ENCODE data around the gene SUGP1.

SUGP1 gene

DNA sequence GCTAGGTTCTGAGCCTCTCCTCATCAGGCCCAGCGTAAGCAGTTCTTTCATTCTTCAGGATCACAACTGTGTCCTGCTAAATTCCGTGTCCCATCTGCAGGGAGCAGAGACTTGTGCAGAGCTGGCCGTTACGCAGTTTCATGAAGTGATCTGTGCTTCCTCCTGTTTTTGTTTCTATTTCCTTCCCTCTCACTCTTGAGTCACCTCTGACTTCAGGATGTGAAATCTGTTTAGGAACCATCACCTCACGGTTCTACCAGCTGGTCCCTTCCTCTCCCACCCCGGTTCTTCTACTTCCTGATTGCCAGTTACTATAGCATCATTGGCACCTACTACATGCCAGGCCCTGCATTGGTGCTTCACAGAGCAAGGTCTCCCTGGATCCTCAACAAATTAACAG, 8.8 kb upstream of the SUGP1 start:
- peaks cover 39 to 43% of the 10 kb centered on the region in 2 donors for H3K36me3 ChIP-seq (ENCODE audit: control insufficient read depth in 2 of 2, insufficient read depth in 2 of 2, low read length in 2 of 2)

GRCh38 chr19:19327672-19328071, 7.4 kb upstream of the SUGP1 start:
- no peaks in the 10 kb centered on the region for H3K9me3 ChIP-seq (ENCODE audit: control insufficient read depth in 2 of 2, low read length in 2 of 2)
- peaks cover 38 to 39% of the 10 kb centered on the region in 2 donors for H3K36me3 ChIP-seq (ENCODE audit: control insufficient read depth in 2 of 2, insufficient read depth in 2 of 2, low read length in 2 of 2)

More for the DNA sequence above, 8.8 kb upstream of the SUGP1 start:
- Histone ChIP-seq H3K4me1 (ENCODE audit: control insufficient read depth in 2 of 2, insufficient read depth in 2 of 2, low read length in 2 of 2) (no peaks in the 10 kb centered on the region), H3K9me3 (ENCODE audit: control insufficient read depth in 2 of 2, low read length in 2 of 2) (no peaks in the 10 kb centered on the region), H3K9ac (ENCODE audit: low read depth in 1 of 2, low read length in 2 of 2) (no peak overlapping the region), H3K27me3 (ENCODE audit: control insufficient read depth in 2 of 2, insufficient read depth in 2 of 2, low read length in 2 of 2) (no peaks in the 10 kb centered on the region), H3K4me3 (ENCODE audit: low read length in 2 of 2) (no peak overlapping the region), H3K27ac (ENCODE audit: low read depth in 2 of 2, low read length in 2 of 2) (no peak overlapping the region)

GRCh38 chr19:19324059-19324770, 3.9 kb upstream of the SUGP1 start:
- Histone ChIP-seq H3K36me3 (ENCODE audit: control insufficient read depth in 2 of 2, insufficient read depth in 2 of 2, low read length in 2 of 2) (peaks cover 23% of the 10 kb centered on the region in 2 donors), H3K9ac (ENCODE audit: low read depth in 1 of 2, low read length in 2 of 2) (no peak overlapping the region), H3K4me3 (ENCODE audit: low read length in 2 of 2) (no peak overlapping the region), H3K9me3 (ENCODE audit: control insufficient read depth in 2 of 2, low read length in 2 of 2) (no peaks in the 10 kb centered on the region), H3K4me1 (ENCODE audit: control insufficient read depth in 2 of 2, insufficient read depth in 2 of 2, low read length in 2 of 2) (peaks cover 2 to 15% of the 10 kb centered on the region in 2 donors), H3K27ac (ENCODE audit: low read depth in 2 of 2, low read length in 2 of 2) (no peak overlapping the region), H3K27me3 (ENCODE audit: control insufficient read depth in 2 of 2, insufficient read depth in 2 of 2, low read length in 2 of 2) (no peaks in the 10 kb centered on the region)

More at GRCh38 chr19:19327672-19328071, 7.4 kb upstream of the SUGP1 start:
- Histone ChIP-seq H3K4me3 (ENCODE audit: low read length in 2 of 2) (no peak overlapping the region), H3K9ac (ENCODE audit: low read depth in 1 of 2, low read length in 2 of 2) (no peak overlapping the region), H3K27ac (ENCODE audit: low read depth in 2 of 2, low read length in 2 of 2) (no peak overlapping the region), H3K27me3 (ENCODE audit: control insufficient read depth in 2 of 2, insufficient read depth in 2 of 2, low read length in 2 of 2) (no peaks in the 10 kb centered on the region), H3K4me1 (ENCODE audit: control insufficient read depth in 2 of 2, insufficient read depth in 2 of 2, low read length in 2 of 2) (no peaks in the 10 kb centered on the region)

DNA sequence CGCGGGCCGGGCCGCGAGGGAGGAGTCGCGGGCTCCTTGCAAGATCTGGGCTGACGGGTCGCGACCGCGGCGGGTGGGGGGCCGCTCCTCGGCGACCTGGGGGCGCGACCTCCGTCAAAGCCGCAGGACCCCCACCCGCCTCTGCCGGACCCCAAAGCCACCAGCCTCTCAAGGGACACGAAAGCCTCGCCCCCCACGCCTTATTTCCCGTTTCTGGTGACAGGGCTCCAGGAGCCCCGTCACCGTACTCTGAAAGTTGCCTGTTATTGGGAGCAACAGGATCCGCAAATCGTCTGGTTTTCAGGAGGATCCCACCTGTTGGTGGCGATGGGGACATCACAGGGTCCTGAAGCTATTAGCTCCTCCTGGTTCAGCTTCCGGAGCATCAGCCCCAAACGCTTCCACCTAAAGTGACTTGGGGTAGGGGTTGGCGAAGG, 850 bp upstream of the SUGP1 start:
- Histone ChIP-seq H3K36me3 (ENCODE audit: control insufficient read depth in 2 of 2, insufficient read depth in 2 of 2, low read length in 2 of 2) (peaks cover 17 to 21% of the 10 kb centered on the region in 2 donors), H3K27ac (ENCODE audit: low read depth in 2 of 2, low read length in 2 of 2) (peak overlapping the region; percentile 82 to 90), H3K4me1 (ENCODE audit: control insufficient read depth in 2 of 2, insufficient read depth in 2 of 2, low read length in 2 of 2) (peaks cover 4 to 16% of the 10 kb centered on the region in 2 donors), H3K9ac (ENCODE audit: low read depth in 1 of 2, low read length in 2 of 2) (peak overlapping the region; percentile 93 to 99), H3K27me3 (ENCODE audit: control insufficient read depth in 2 of 2, insufficient read depth in 2 of 2, low read length in 2 of 2) (no peaks in the 10 kb centered on the region), H3K9me3 (ENCODE audit: control insufficient read depth in 2 of 2, low read length in 2 of 2) (no peaks in the 10 kb centered on the region), H3K4me3 (ENCODE audit: low read length in 2 of 2) (peak overlapping the region; percentile 86 to 93)

DNA sequence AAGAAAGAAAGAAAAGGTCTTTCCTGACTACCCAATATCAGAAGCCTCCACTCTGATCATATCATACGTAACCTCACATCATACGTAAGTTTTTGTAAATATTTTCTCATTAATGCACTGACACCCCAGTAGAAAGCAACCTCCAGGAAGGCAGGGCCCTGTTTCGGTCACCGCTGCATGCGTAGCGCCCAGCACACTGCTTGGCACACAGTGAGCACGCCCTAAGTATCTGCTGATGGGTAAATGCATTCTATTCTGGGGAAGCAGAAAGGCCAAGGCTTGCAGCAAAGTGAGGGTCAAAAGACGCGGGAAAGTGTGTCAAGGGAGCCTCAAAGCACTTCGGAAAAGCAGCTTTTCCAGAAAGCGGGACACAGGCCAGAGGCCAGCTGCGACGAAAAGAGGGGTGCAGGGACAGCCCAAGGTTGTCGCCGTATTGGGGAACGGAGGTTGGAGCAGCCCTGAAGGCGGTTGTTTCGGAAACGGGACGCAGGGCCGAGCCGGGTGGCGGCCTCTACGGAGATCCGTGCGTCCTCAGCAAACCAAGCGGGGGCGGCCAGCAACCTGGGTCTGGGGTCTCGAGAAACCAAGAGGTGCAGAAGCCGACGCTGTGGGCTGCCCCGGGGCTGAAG, 463 bp downstream of the SUGP1 start:
- Histone ChIP-seq H3K4me3 (ENCODE audit: low read length in 2 of 2) (peak overlapping the region; percentile 86 to 93), H3K27me3 (ENCODE audit: control insufficient read depth in 2 of 2, insufficient read depth in 2 of 2, low read length in 2 of 2) (no peaks in the 10 kb centered on the region), H3K9me3 (ENCODE audit: control insufficient read depth in 2 of 2, low read length in 2 of 2) (no peaks in the 10 kb centered on the region), H3K36me3 (ENCODE audit: control insufficient read depth in 2 of 2, insufficient read depth in 2 of 2, low read length in 2 of 2) (peaks cover 22 to 29% of the 10 kb centered on the region in 2 donors), H3K4me1 (ENCODE audit: control insufficient read depth in 2 of 2, insufficient read depth in 2 of 2, low read length in 2 of 2) (peaks cover 4 to 16% of the 10 kb centered on the region in 2 donors), H3K9ac (ENCODE audit: low read depth in 1 of 2, low read length in 2 of 2) (peak overlapping the region; percentile 79 to 99), H3K27ac (ENCODE audit: low read depth in 2 of 2, low read length in 2 of 2) (peak overlapping the region; percentile 82 to 90)

- H3K4me3 ChIP-seq (ENCODE audit: low read length in 2 of 2) = no peak overlapping the region
- no peaks in the 10 kb centered on the region for H3K27me3 ChIP-seq (ENCODE audit: control insufficient read depth in 2 of 2, insufficient read depth in 2 of 2, low read length in 2 of 2)
- H3K9ac ChIP-seq (ENCODE audit: low read depth in 1 of 2, low read length in 2 of 2) = no peak overlapping the region
- H3K27ac ChIP-seq (ENCODE audit: low read depth in 2 of 2, low read length in 2 of 2) = no peak overlapping the region
- H3K9me3 ChIP-seq (ENCODE audit: control insufficient read depth in 2 of 2, low read length in 2 of 2) = no peaks in the 10 kb centered on the region
- H3K36me3 ChIP-seq (ENCODE audit: control insufficient read depth in 2 of 2, insufficient read depth in 2 of 2, low read length in 2 of 2) = peaks cover 19 to 30% of the 10 kb centered on the region in 2 donors
- peaks cover 4 to 10% of the 10 kb centered on the region in 2 donors for H3K4me1 ChIP-seq (ENCODE audit: control insufficient read depth in 2 of 2, insufficient read depth in 2 of 2, low read length in 2 of 2)
These were observed 4.2 kb downstream of the SUGP1 start for GRCh38 chr19:19316082-19316481.

- Histone ChIP-seq H3K4me3 (ENCODE audit: low read length in 2 of 2) (no peak overlapping the region), H3K9me3 (ENCODE audit: control insufficient read depth in 2 of 2, low read length in 2 of 2) (no peaks in the 10 kb centered on the region), H3K27me3 (ENCODE audit: control insufficient read depth in 2 of 2, insufficient read depth in 2 of 2, low read length in 2 of 2) (no peaks in the 10 kb centered on the region), H3K27ac (ENCODE audit: low read depth in 2 of 2, low read length in 2 of 2) (no peak overlapping the region), H3K9ac (ENCODE audit: low read depth in 1 of 2, low read length in 2 of 2) (no peak overlapping the region), H3K4me1 (ENCODE audit: control insufficient read depth in 2 of 2, insufficient read depth in 2 of 2, low read length in 2 of 2) (peaks cover 4 to 10% of the 10 kb centered on the region in 2 donors), H3K36me3 (ENCODE audit: control insufficient read depth in 2 of 2, insufficient read depth in 2 of 2, low read length in 2 of 2) (peaks cover 21 to 34% of the 10 kb centered on the region in 2 donors)
These were observed 4.9 kb downstream of the SUGP1 start for GRCh38 chr19:19315444-19315843.

DNA sequence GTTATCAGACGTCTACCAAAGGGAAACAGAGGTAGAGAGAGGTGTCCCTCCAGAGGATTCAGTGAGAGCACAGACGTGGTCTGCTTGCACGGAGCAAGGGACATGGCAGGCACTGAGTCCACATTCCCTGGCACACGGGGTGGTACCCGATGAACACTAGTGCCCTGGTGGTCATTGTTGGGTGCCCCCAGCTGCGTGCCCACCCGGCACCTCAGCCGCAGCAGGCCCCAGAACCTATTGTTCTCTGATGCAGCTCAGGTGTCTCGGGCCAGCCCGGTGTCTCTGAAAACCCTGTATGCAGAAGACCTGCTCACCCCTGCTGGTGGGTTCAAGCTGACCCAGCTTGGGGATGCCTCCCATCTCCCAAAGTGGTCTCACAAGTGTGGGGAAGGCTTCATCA, 11.9 kb downstream of the SUGP1 start:
- Histone ChIP-seq H3K4me1 (ENCODE audit: control insufficient read depth in 2 of 2, insufficient read depth in 2 of 2, low read length in 2 of 2) (no peaks in the 10 kb centered on the region), H3K27me3 (ENCODE audit: control insufficient read depth in 2 of 2, insufficient read depth in 2 of 2, low read length in 2 of 2) (no peaks in the 10 kb centered on the region), H3K27ac (ENCODE audit: low read depth in 2 of 2, low read length in 2 of 2) (no peak overlapping the region), H3K9ac (ENCODE audit: low read depth in 1 of 2, low read length in 2 of 2) (no peak overlapping the region), H3K36me3 (ENCODE audit: control insufficient read depth in 2 of 2, insufficient read depth in 2 of 2, low read length in 2 of 2) (peaks cover 41 to 66% of the 10 kb centered on the region in 2 donors), H3K4me3 (ENCODE audit: low read length in 2 of 2) (no peak overlapping the region), H3K9me3 (ENCODE audit: control insufficient read depth in 2 of 2, low read length in 2 of 2) (no peaks in the 10 kb centered on the region)

- H3K27ac ChIP-seq (ENCODE audit: low read depth in 2 of 2, low read length in 2 of 2) = no peak overlapping the region
- no peaks in the 10 kb centered on the region for H3K9me3 ChIP-seq (ENCODE audit: control insufficient read depth in 2 of 2, low read length in 2 of 2)
- no peaks in the 10 kb centered on the region for H3K27me3 ChIP-seq (ENCODE audit: control insufficient read depth in 2 of 2, insufficient read depth in 2 of 2, low read length in 2 of 2)
- peaks cover 55 to 81% of the 10 kb centered on the region in 2 donors for H3K36me3 ChIP-seq (ENCODE audit: control insufficient read depth in 2 of 2, insufficient read depth in 2 of 2, low read length in 2 of 2)
- H3K9ac ChIP-seq (ENCODE audit: low read depth in 1 of 2, low read length in 2 of 2) = no peak overlapping the region
- no peaks in the 10 kb centered on the region for H3K4me1 ChIP-seq (ENCODE audit: control insufficient read depth in 2 of 2, insufficient read depth in 2 of 2, low read length in 2 of 2)
- H3K4me3 ChIP-seq (ENCODE audit: low read length in 2 of 2) = no peak overlapping the region
These were observed 14.1 kb downstream of the SUGP1 start for GRCh38 chr19:19306191-19306590.

- Histone ChIP-seq H3K36me3 (ENCODE audit: control insufficient read depth in 2 of 2, insufficient read depth in 2 of 2, low read length in 2 of 2) (peaks cover 57 to 85% of the 10 kb centered on the region in 2 donors), H3K4me3 (ENCODE audit: low read length in 2 of 2) (no peak overlapping the region), H3K9ac (ENCODE audit: low read depth in 1 of 2, low read length in 2 of 2) (no peak overlapping the region), H3K4me1 (ENCODE audit: control insufficient read depth in 2 of 2, insufficient read depth in 2 of 2, low read length in 2 of 2) (no peaks in the 10 kb centered on the region), H3K27ac (ENCODE audit: low read depth in 2 of 2, low read length in 2 of 2) (no peak overlapping the region), H3K9me3 (ENCODE audit: control insufficient read depth in 2 of 2, low read length in 2 of 2) (no peaks in the 10 kb centered on the region), H3K27me3 (ENCODE audit: control insufficient read depth in 2 of 2, insufficient read depth in 2 of 2, low read length in 2 of 2) (no peaks in the 10 kb centered on the region)
These were observed 14.6 kb downstream of the SUGP1 start for GRCh38 chr19:19305696-19306095.
